Osteocyte (in vitro differentiated cells): Measurements from ENCODE around the gene SCFD2. TPM values are rescaled to one million over a fixed set of nuclear protein-coding genes. Genes with fewer than 3 reads are reported as not detected.

Experiments
- DNase-seq: peaks from one replicate; pipeline ENCODE4 v3.0.0; 2021; ENCODE audit warnings: mixed read lengths; ENCODE audit not compliant: unreplicated experiment; ENCODE audit errors: extremely low spot score
- H3K27ac Mint-ChIP-seq: one replicate; pipeline ENCODE4 v1.8.0; 2021; ENCODE audit warnings: mild to moderate bottlenecking, mixed read lengths; ENCODE audit not compliant: unreplicated experiment
- H3K27me3 Mint-ChIP-seq: one replicate; pipeline ENCODE4 v1.8.0; 2021; ENCODE audit warnings: mixed read lengths; ENCODE audit not compliant: unreplicated experiment
- H3K36me3 Mint-ChIP-seq: one replicate; pipeline ENCODE4 v1.8.0; 2021; ENCODE audit warnings: mixed read lengths; ENCODE audit not compliant: unreplicated experiment
- H3K4me1 Mint-ChIP-seq: one replicate; pipeline ENCODE4 v1.8.0; 2021; ENCODE audit warnings: mixed read lengths; ENCODE audit not compliant: unreplicated experiment
- H3K4me3 Mint-ChIP-seq: one replicate; pipeline ENCODE4 v1.8.0; 2021; ENCODE audit warnings: mild to moderate bottlenecking, moderate library complexity, mixed read lengths; ENCODE audit not compliant: unreplicated experiment
- H3K9me3 Mint-ChIP-seq: one replicate; pipeline ENCODE4 v1.8.0; 2021; ENCODE audit warnings: mixed read lengths; ENCODE audit not compliant: unreplicated experiment
- total RNA-seq: library from RNA; stranded (reverse); gene quantifications from 2 replicates; pipeline ENCODE4 v1.2.1, GENCODE V29; 2021
- TF ChIP-seq, protein P1 (sequence below): fragments of 200-600 bp; sonication (generic); IDR thresholded peaks from 2 replicates; pipeline ENCODE4 v1.5.0; 2021; ENCODE audit warnings: antibody characterized with exemption, mild to moderate bottlenecking, moderate library complexity

Gene SCFD2
- total RNA-seq, 1 donor from 2014 or later: 14.0 TPM

GRCh38 chr4:52870225-52870624 lies 495.6 kb downstream of the SCFD2 start:
- Mint-ChIP-seq H3K36me3 (peaks cover 2% of the 10 kb centered on the region), H3K4me3 (no peak overlapping the region), H3K9me3 (no peaks in the 10 kb centered on the region), H3K27me3 (no peaks in the 10 kb centered on the region), H3K27ac (no peak overlapping the region), H3K4me1 (peaks cover 1% of the 10 kb centered on the region)
- no peak for DNase-seq
- TF ChIP-seq, protein P1, sequence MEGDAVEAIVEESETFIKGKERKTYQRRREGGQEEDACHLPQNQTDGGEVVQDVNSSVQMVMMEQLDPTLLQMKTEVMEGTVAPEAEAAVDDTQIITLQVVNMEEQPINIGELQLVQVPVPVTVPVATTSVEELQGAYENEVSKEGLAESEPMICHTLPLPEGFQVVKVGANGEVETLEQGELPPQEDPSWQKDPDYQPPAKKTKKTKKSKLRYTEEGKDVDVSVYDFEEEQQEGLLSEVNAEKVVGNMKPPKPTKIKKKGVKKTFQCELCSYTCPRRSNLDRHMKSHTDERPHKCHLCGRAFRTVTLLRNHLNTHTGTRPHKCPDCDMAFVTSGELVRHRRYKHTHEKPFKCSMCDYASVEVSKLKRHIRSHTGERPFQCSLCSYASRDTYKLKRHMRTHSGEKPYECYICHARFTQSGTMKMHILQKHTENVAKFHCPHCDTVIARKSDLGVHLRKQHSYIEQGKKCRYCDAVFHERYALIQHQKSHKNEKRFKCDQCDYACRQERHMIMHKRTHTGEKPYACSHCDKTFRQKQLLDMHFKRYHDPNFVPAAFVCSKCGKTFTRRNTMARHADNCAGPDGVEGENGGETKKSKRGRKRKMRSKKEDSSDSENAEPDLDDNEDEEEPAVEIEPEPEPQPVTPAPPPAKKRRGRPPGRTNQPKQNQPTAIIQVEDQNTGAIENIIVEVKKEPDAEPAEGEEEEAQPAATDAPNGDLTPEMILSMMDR: no peak

DNA sequence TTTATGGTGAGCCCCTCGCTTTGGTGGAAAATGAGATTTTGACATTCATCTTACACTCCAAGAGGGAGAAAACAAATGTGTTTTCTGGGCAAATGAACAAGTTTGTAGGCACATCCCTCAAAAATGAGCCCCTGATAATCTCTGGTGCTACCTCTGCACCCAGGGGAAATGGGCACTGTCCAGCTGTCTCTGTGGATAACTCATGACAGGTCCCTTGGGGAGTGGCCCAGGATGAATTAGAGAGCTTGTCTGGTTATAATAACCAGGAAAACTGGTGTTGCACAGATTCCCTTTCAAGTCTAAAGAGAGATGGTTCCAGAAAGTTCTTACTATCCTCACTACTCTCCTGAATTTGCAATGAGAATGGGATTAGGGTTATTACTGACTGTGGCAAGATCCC lies 496.2 kb downstream of the SCFD2 start:
- peaks cover 2% of the 10 kb centered on the region for H3K36me3 Mint-ChIP-seq
- TF ChIP-seq, protein P1: no peak
- H3K9me3 Mint-ChIP-seq: no peaks in the 10 kb centered on the region
- H3K4me3 Mint-ChIP-seq: no peak overlapping the region
- no peak overlapping the region for H3K27ac Mint-ChIP-seq
- H3K27me3 Mint-ChIP-seq: no peaks in the 10 kb centered on the region
- peaks cover 1% of the 10 kb centered on the region for H3K4me1 Mint-ChIP-seq
- no peak for DNase-seq

DNA sequence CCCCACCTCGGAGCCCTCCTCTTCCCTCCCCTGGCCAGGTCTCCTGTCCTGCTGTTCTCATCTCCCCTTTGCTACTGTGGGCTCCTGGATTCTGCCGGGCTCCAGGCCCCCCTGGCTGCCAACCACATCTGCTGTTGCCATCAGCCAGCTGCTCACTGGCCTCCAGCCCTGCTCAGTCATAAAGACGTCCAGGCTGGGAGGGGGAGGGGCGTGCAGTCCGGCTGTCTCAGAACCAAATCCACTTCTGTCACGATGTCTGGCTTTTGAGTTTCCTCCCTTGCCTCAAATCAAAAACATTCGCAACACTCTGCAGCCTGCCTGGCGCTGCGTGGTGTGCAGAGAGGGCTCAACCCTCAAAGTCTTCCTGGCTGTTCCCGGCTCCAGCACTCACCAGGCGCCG lies 496.7 kb downstream of the SCFD2 start:
- no peak overlapping the region for H3K27ac Mint-ChIP-seq
- H3K4me1 Mint-ChIP-seq: peaks cover 1% of the 10 kb centered on the region
- H3K27me3 Mint-ChIP-seq: no peaks in the 10 kb centered on the region
- no peaks in the 10 kb centered on the region for H3K9me3 Mint-ChIP-seq
- TF ChIP-seq, protein P1: no peak
- H3K36me3 Mint-ChIP-seq: peaks cover 2% of the 10 kb centered on the region
- DNase-seq: no peak
- no peak overlapping the region for H3K4me3 Mint-ChIP-seq

GRCh38 chr4:52868133-52868532 lies 497.7 kb downstream of the SCFD2 start:
- Mint-ChIP-seq H3K9me3 (no peaks in the 10 kb centered on the region), H3K4me3 (no peak overlapping the region), H3K4me1 (peaks cover 1% of the 10 kb centered on the region), H3K27ac (no peak overlapping the region), H3K27me3 (peaks cover 6% of the 10 kb centered on the region), H3K36me3 (peaks cover 2% of the 10 kb centered on the region)
- TF ChIP-seq, protein P1: no peak
- DNase-seq: no peak

- Mint-ChIP-seq H3K9me3 (no peaks in the 10 kb centered on the region), H3K27ac (no peak overlapping the region), H3K4me3 (no peak overlapping the region), H3K27me3 (peaks cover 9% of the 10 kb centered on the region), H3K36me3 (peaks cover 2% of the 10 kb centered on the region), H3K4me1 (peaks cover 1% of the 10 kb centered on the region)
- DNase-seq: no peak
- TF ChIP-seq, protein P1: no peak
Measured at GRCh38 chr4:52867163-52867562, 498.7 kb downstream of the SCFD2 start.
